ENCODE data around the gene PKHD1. TPM values are rescaled to one million over a fixed set of nuclear protein-coding genes. Genes with fewer than 3 reads are reported as not detected.

Gene PKHD1
- total RNA-seq, 2 experiments from 2014 or later: not detected

DNA sequence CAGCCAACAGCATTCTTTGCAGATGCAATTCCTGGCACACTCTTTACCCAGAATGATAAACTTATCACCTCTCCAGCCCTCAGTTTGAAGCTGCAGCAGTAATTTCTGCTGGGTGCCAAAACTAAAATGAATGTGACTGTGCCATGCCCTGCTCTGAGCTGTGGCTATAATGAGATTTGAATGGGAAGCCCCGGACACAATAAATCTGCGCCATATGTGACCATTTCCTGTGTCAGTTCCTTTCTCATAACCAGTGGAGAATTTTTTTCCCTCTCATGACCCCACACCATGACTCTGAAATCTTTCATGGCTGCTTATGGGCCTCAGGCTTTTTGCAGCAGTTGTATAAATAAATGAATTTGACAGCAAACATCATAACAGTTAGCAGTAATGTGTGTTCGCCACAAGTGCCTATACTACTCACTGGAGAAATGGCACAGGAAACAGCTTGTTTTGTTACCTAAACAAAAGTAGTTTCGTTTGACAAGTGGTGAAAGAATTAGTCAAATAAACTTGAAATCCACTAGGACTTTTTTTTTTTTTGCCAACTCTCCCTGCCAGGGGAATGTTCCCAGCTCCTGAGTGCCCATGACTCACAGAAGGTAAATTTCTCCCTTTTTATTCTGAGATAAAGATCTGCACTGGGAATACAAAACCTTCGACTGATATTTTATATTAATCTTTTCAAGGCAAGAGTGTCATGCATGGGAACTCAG, 408.4 kb downstream of the PKHD1 start:
- CTCF ChIA-PET: no interaction called here
- POLR2A ChIA-PET: no interaction called here
- no peaks in the 10 kb centered on the region for H3K36me3 Mint-ChIP-seq (ENCODE audit: low read depth)
- H3K4me1 Mint-ChIP-seq (ENCODE audit: low read depth): no peaks in the 10 kb centered on the region
- no peak overlapping the region for H3K4me3 Mint-ChIP-seq
- H3K27ac Mint-ChIP-seq: no peak overlapping the region
- no peaks in the 10 kb centered on the region for H3K9me3 Mint-ChIP-seq (ENCODE audit: insufficient read depth)
- ATAC-seq (no peak), DNase-seq (no peak)
- no peaks in the 10 kb centered on the region for H3K27me3 Mint-ChIP-seq (ENCODE audit: low read depth)

DNA sequence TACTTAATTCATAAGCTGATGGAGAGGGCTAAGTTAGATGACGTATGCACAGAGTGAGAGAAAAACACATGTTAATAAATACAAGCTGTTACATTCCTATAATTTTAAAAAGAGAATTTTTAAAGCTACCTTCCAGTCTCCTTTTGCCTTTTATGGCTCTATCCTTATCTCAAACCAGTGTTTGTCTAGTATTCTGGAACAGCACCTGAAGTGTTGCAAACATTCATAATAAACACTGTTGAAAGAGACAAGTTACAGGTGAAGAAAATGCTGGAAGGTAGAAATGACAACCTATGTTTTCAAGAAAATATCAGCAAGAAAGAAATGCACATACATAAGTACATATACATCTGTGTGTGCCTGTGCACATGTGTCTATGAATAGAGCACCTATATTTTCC, 409.1 kb downstream of the PKHD1 start:
- H3K4me1 Mint-ChIP-seq (ENCODE audit: low read depth): no peaks in the 10 kb centered on the region
- no peaks in the 10 kb centered on the region for H3K27me3 Mint-ChIP-seq (ENCODE audit: low read depth)
- H3K36me3 Mint-ChIP-seq (ENCODE audit: low read depth): no peaks in the 10 kb centered on the region
- no peak for DNase-seq
- H3K27ac Mint-ChIP-seq: no peak overlapping the region
- POLR2A ChIA-PET: no interaction called here
- no peaks in the 10 kb centered on the region for H3K9me3 Mint-ChIP-seq (ENCODE audit: insufficient read depth)
- CTCF ChIA-PET: no interaction called here
- no peak overlapping the region for H3K4me3 Mint-ChIP-seq
- ATAC-seq: no peak

DNA sequence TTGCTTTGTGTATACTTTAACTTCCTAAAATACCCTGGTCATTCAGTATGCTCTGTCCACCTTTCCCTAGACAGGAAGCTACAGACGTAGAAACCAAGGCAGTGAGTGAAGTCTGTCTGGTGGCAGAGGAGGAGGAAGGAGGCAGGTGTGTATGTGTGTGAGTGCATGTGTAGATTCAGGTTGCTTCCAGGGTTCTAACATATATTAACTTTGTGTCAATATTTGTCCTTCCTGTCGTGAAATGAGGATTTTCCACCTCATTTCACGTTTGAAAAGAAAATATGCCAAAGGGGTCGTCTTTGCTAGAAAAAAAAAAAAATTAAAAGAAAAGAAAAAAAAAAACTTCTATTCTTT, 411.5 kb downstream of the PKHD1 start:
- no peak overlapping the region for H3K27ac Mint-ChIP-seq
- DNase-seq: no peak

GRCh38 chr6:51675020-51675921, 412.1 kb downstream of the PKHD1 start:
- no peaks in the 10 kb centered on the region for H3K27me3 Mint-ChIP-seq (ENCODE audit: low read depth)
- no peaks in the 10 kb centered on the region for H3K4me1 Mint-ChIP-seq (ENCODE audit: low read depth)
- DNase-seq (no peak), ATAC-seq (no peak)
- H3K9me3 Mint-ChIP-seq (ENCODE audit: insufficient read depth): no peaks in the 10 kb centered on the region
- POLR2A ChIA-PET: no interaction called here
- CTCF ChIA-PET: no interaction called here
- no peaks in the 10 kb centered on the region for H3K36me3 Mint-ChIP-seq (ENCODE audit: low read depth)
- no peak overlapping the region for H3K4me3 Mint-ChIP-seq
- H3K27ac Mint-ChIP-seq: no peak overlapping the region

More for the DNA sequence above, 411.5 kb downstream of the PKHD1 start:
- no peaks in the 10 kb centered on the region for H3K36me3 Mint-ChIP-seq (ENCODE audit: low read depth)
- ChIA-PET CTCF (no interaction called here), POLR2A (no interaction called here)
- H3K4me3 Mint-ChIP-seq: no peak overlapping the region
- no peaks in the 10 kb centered on the region for H3K9me3 Mint-ChIP-seq (ENCODE audit: insufficient read depth)
- H3K4me1 Mint-ChIP-seq (ENCODE audit: low read depth): no peaks in the 10 kb centered on the region
- no peaks in the 10 kb centered on the region for H3K27me3 Mint-ChIP-seq (ENCODE audit: low read depth)
- no peak for ATAC-seq

DNA sequence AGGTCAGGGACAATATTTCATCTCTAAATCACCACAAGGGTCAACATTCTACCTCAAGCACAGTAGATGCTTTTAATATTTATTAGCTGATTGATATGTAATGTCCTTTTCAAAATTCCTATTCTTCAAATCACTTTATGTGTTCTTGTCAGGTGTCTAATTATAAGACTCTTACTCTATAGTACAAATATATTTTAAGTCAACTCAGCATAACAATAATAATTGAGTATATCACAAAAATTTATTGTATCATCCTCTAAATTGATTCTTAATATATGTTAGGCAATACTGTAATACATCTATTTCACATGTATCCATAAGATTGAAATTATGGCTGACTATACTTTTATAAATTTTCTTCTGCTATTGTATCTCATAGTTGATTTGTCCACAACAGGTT, 423.9 kb downstream of the PKHD1 start:
- H3K27me3 Mint-ChIP-seq (ENCODE audit: low read depth): no peaks in the 10 kb centered on the region
- ChIA-PET CTCF (no interaction called here), POLR2A (no interaction called here)
- H3K36me3 Mint-ChIP-seq (ENCODE audit: low read depth): no peaks in the 10 kb centered on the region
- no peaks in the 10 kb centered on the region for H3K4me1 Mint-ChIP-seq (ENCODE audit: low read depth)
- ATAC-seq (no peak), DNase-seq (no peak)
- no peak overlapping the region for H3K4me3 Mint-ChIP-seq
- H3K9me3 Mint-ChIP-seq (ENCODE audit: insufficient read depth): no peaks in the 10 kb centered on the region
- no peak overlapping the region for H3K27ac Mint-ChIP-seq

GRCh38 chr6:51660767-51661166, 426.6 kb downstream of the PKHD1 start:
- no peaks in the 10 kb centered on the region for H3K36me3 Mint-ChIP-seq (ENCODE audit: low read depth)
- ATAC-seq: no peak
- H3K9me3 Mint-ChIP-seq (ENCODE audit: insufficient read depth): no peaks in the 10 kb centered on the region
- H3K27me3 Mint-ChIP-seq (ENCODE audit: low read depth): no peaks in the 10 kb centered on the region
- ChIA-PET CTCF (no interaction called here), POLR2A (no interaction called here)
- no peak overlapping the region for H3K4me3 Mint-ChIP-seq
- no peak for DNase-seq
- H3K27ac Mint-ChIP-seq: no peak overlapping the region
- H3K4me1 Mint-ChIP-seq (ENCODE audit: low read depth): no peaks in the 10 kb centered on the region

DNA sequence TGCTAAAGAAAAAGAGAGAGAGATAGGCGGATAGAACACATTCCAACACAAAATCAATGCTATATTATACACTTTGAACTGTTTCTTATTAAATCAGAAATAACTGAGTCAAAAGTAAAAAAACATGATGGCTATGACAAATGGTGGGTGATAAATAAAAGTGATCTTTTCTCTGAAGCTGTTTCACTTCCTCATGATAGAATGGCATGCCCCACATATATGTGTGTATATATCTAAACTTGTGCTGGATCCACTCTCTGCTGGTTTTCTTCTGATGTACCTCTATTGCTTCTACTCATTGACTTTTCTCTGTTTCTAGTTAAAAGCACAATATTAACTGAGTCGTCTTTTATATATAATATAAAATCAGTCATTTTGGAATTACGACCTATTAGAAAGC, 429.9 kb downstream of the PKHD1 start:
- Mint-ChIP-seq H3K4me3 (no peak overlapping the region), H3K27ac (no peak overlapping the region), H3K4me1 (ENCODE audit: low read depth) (no peaks in the 10 kb centered on the region), H3K9me3 (ENCODE audit: insufficient read depth) (peaks cover 3% of the 10 kb centered on the region), H3K36me3 (ENCODE audit: low read depth) (no peaks in the 10 kb centered on the region), H3K27me3 (ENCODE audit: low read depth) (no peaks in the 10 kb centered on the region)
- ATAC-seq (no peak), DNase-seq (no peak)
- ChIA-PET POLR2A (no interaction called here), CTCF (no interaction called here)

GRCh38 chr6:51655517-51655916, 431.9 kb downstream of the PKHD1 start:
- Mint-ChIP-seq H3K27me3 (ENCODE audit: low read depth) (no peaks in the 10 kb centered on the region), H3K36me3 (ENCODE audit: low read depth) (no peaks in the 10 kb centered on the region), H3K4me1 (ENCODE audit: low read depth) (no peaks in the 10 kb centered on the region), H3K27ac (no peak overlapping the region), H3K9me3 (ENCODE audit: insufficient read depth) (peaks cover 3% of the 10 kb centered on the region), H3K4me3 (no peak overlapping the region)
- CTCF ChIA-PET: no interaction called here
- DNase-seq: no peak
- POLR2A ChIA-PET: no interaction called here
- no peak for ATAC-seq

DNA sequence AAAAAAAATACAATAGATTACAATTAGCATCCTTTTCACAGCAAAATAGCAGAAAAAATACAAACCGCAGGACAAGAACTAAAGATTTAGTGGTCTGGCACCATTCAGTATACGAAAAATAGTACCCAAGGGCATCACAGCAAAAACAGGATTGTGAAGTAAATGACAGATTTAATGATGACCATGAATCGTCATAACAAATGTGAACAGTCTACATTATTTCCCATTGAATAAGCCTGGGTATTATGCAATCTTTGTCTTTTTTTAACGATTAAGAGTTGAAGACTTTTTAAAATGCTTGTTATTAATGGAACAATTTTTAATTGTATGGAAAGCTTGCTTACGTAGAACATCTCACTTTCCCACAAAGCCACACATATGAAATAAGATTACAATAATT, 432.8 kb downstream of the PKHD1 start:
- DNase-seq (no peak), ATAC-seq (no peak)
- ChIA-PET POLR2A (no interaction called here), CTCF (no interaction called here)
- H3K4me3 Mint-ChIP-seq: no peak overlapping the region
- H3K36me3 Mint-ChIP-seq (ENCODE audit: low read depth): no peaks in the 10 kb centered on the region
- H3K9me3 Mint-ChIP-seq (ENCODE audit: insufficient read depth): peaks cover 3% of the 10 kb centered on the region
- no peaks in the 10 kb centered on the region for H3K4me1 Mint-ChIP-seq (ENCODE audit: low read depth)
- H3K27ac Mint-ChIP-seq: no peak overlapping the region
- H3K27me3 Mint-ChIP-seq (ENCODE audit: low read depth): no peaks in the 10 kb centered on the region

GRCh38 chr6:51651132-51651817, 436.1 kb downstream of the PKHD1 start:
- CTCF ChIA-PET: no interaction called here
- H3K36me3 Mint-ChIP-seq (ENCODE audit: low read depth): no peaks in the 10 kb centered on the region

GRCh38 chr6:51648774-51649173, 438.6 kb downstream of the PKHD1 start:
- no peak overlapping the region for H3K4me3 Mint-ChIP-seq
- no peaks in the 10 kb centered on the region for H3K4me1 Mint-ChIP-seq (ENCODE audit: low read depth)
- POLR2A ChIA-PET: no interaction called here

More at GRCh38 chr6:51651132-51651817, 436.1 kb downstream of the PKHD1 start:
- POLR2A ChIA-PET: no interaction called here
- Mint-ChIP-seq H3K27me3 (ENCODE audit: low read depth) (no peaks in the 10 kb centered on the region), H3K4me1 (ENCODE audit: low read depth) (no peaks in the 10 kb centered on the region), H3K4me3 (no peak overlapping the region), H3K27ac (no peak overlapping the region), H3K9me3 (ENCODE audit: insufficient read depth) (peaks cover 3% of the 10 kb centered on the region)
- ATAC-seq: no peak
- DNase-seq: no peak

DNA sequence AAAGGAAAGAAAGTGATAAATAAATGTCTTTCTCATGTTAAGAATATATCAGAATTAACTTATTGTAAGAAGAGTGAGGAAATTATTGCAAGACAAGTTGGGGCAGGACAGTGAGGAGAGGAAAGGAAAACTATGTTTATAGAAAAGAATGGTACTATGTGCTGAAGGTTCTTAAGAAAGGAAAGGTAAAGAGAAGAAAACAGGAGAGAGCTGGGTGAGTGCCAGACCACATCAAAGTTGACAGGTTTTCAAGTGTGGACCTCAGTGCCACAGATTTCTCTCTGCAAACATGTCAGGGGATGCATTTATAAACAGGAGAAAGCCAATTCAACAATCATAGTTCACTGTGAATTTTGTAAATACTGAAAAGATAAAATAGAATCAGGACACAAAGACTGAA, 439.2 kb downstream of the PKHD1 start:
- Mint-ChIP-seq H3K36me3 (ENCODE audit: low read depth) (no peaks in the 10 kb centered on the region), H3K27me3 (ENCODE audit: low read depth) (no peaks in the 10 kb centered on the region), H3K27ac (no peak overlapping the region), H3K9me3 (ENCODE audit: insufficient read depth) (no peaks in the 10 kb centered on the region), H3K4me3 (no peak overlapping the region), H3K4me1 (ENCODE audit: low read depth) (no peaks in the 10 kb centered on the region)
- no peak for DNase-seq
- no peak for ATAC-seq
- CTCF ChIA-PET: no interaction called here
- POLR2A ChIA-PET: no interaction called here

More at GRCh38 chr6:51648774-51649173, 438.6 kb downstream of the PKHD1 start:
- ATAC-seq: no peak
- H3K9me3 Mint-ChIP-seq (ENCODE audit: insufficient read depth): no peaks in the 10 kb centered on the region
- H3K27me3 Mint-ChIP-seq (ENCODE audit: low read depth): no peaks in the 10 kb centered on the region
- CTCF ChIA-PET: no interaction called here
- no peak overlapping the region for H3K27ac Mint-ChIP-seq
- DNase-seq: no peak
- no peaks in the 10 kb centered on the region for H3K36me3 Mint-ChIP-seq (ENCODE audit: low read depth)
